Endothelial cell of umbilical vein (primary cell): ENCODE measurements around the gene BID. TPM values are rescaled to one million over a fixed set of nuclear protein-coding genes. Genes with fewer than 3 reads are reported as not detected.

Experiments used
- BruUV-seq: library from RNA; stranded (reverse); fragments of 400-500 nt; replicated peaks from 2 replicates; lab custom pipeline; 2021; lab: Mats Ljungman, UMichigan
- CTCF ChIA-PET: fragments of 300-600, 350-600 bp; sonication (Branson Sonifier 250); formaldehyde crosslinking; loops from one replicate; lab custom pipeline; 2021; ENCODE audit warnings: antibody characterized with exemption, inconsistent platforms; lab: Charles Lee
- POLR2A ChIA-PET: fragments of 300-600, 350-600 bp; sonication (Branson Sonifier 250); formaldehyde crosslinking; loops from one replicate; lab custom pipeline; 2021; ENCODE audit warnings: antibody characterized with exemption, inconsistent platforms; lab: Charles Lee
- DNase-seq: peaks from one replicate; pipeline ENCODE4 v3.0.0-alpha.2; 2011; ENCODE audit warnings: low read depth, low spot score
- FAIRE-seq: peaks from 2 replicates; lab custom pipeline; 2011; peaks lifted over from hg19 to GRCh38; lab: Jason Lieb, UNC
- H2AFZ ChIP-seq: 2 replicates; pipeline ENCODE4 v1.6.0; 2012; ENCODE audit warnings: low read depth, low read length, control low read depth, inconsistent platforms
- H3K27ac ChIP-seq: 2 replicates; pipeline ENCODE4 v1.5.1; 2011; ENCODE audit warnings: low read depth, mild to moderate bottlenecking, control low read depth, low read length, moderate library complexity; ENCODE audit not compliant: insufficient read depth
- H3K27me3 ChIP-seq, 2 experiments: 2 replicates each; pipeline versions ENCODE4 v1.6.0 to v1.6.1; 2011; ENCODE audit warnings: low read length in 2 of 2, mixed read lengths in 1 of 2; ENCODE audit not compliant: control insufficient read depth in 2 of 2, insufficient read depth in 2 of 2
- H3K36me3 ChIP-seq, 2 experiments: 2 replicates in 1 of 2; 3 replicates in 1 of 2; pipeline ENCODE4 v1.5.1; 2011; ENCODE audit warnings: low read length in 2 of 2, mild to moderate bottlenecking in 1 of 2, moderate library complexity in 1 of 2; ENCODE audit not compliant: control insufficient read depth in 2 of 2, insufficient read depth in 2 of 2; ENCODE audit errors: extremely low read depth in 1 of 2
- H3K4me1 ChIP-seq: 3 replicates; pipeline ENCODE4 v1.5.1; 2011; ENCODE audit warnings: mild to moderate bottlenecking, low read length; ENCODE audit not compliant: control insufficient read depth, insufficient read depth; ENCODE audit errors: extremely low read depth
- H3K4me2 ChIP-seq: 2 replicates; pipeline ENCODE4 v1.6.1; 2011; ENCODE audit warnings: low read length, control low read depth, mixed read lengths; ENCODE audit not compliant: insufficient read depth
- H3K4me3 ChIP-seq, 3 experiments: fragments of 200-600 bp in 1 of 3; sonication (generic), shearing (Covaris generic) in 1 of 3; replicated peaks in 1 of 3; 2 replicates each; pipeline ENCODE4 v1.5.1; 2011 to 2016; ENCODE audit warnings: control low read depth in 3 of 3, low read length in 3 of 3, mild to moderate bottlenecking in 2 of 3, inconsistent platforms in 1 of 3, low read depth in 1 of 3, moderate library complexity in 1 of 3; ENCODE audit not compliant: insufficient read depth in 1 of 3
- H3K79me2 ChIP-seq: 2 replicates; pipeline ENCODE4 v1.6.0; 2012; ENCODE audit warnings: low read length, inconsistent platforms; ENCODE audit not compliant: control insufficient read depth, insufficient read depth
- H3K9ac ChIP-seq: replicated peaks from 2 replicates; pipeline ENCODE3; 2011; ENCODE audit warnings: low read length, control low read depth; ENCODE audit not compliant: insufficient read depth; ENCODE audit errors: extremely low read depth
- H3K9me1 ChIP-seq: replicated peaks from 3 replicates; pipeline ENCODE4 v1.6.0; 2011; ENCODE audit warnings: mild to moderate bottlenecking, low read length; ENCODE audit not compliant: control insufficient read depth, insufficient read depth; ENCODE audit errors: extremely low read depth
- H3K9me3 ChIP-seq: replicated peaks from 2 replicates; pipeline ENCODE4 v1.5.1; 2012; ENCODE audit warnings: low read length, inconsistent platforms; ENCODE audit not compliant: control insufficient read depth, insufficient read depth
- H4K20me1 ChIP-seq: replicated peaks from 2 replicates; pipeline ENCODE3; 2011; ENCODE audit warnings: mild to moderate bottlenecking, low read length; ENCODE audit not compliant: control insufficient read depth, insufficient read depth; ENCODE audit errors: extremely low read depth
- EZH2 ChIP-seq: IDR thresholded peaks from 2 replicates; pipeline ENCODE4 v1.6.1; 2012; ENCODE audit warnings: borderline replicate concordance, low read depth, mild to moderate bottlenecking, moderate library complexity, low read length, inconsistent platforms; ENCODE audit not compliant: severe bottlenecking
- FOS ChIP-seq: IDR thresholded peaks from 2 replicates; pipeline ENCODE4 v1.6.1; 2011; ENCODE audit warnings: mild to moderate bottlenecking, low read length, moderate library complexity, borderline replicate concordance; ENCODE audit not compliant: insufficient read depth
- GATA2 ChIP-seq: IDR thresholded peaks from 2 replicates; pipeline ENCODE4 v1.7.0; 2011; ENCODE audit warnings: low read depth, mild to moderate bottlenecking, moderate library complexity, mixed read lengths, low read length; ENCODE audit not compliant: insufficient read length, insufficient read depth
- JUN ChIP-seq: IDR thresholded peaks from 2 replicates; pipeline ENCODE4 v1.6.1; 2011; ENCODE audit warnings: borderline replicate concordance, low read depth; ENCODE audit not compliant: insufficient read length, insufficient read depth
- MYC ChIP-seq: IDR thresholded peaks from one replicate; pipeline ENCODE4 v1.6.1; 2011; ENCODE audit warnings: mild to moderate bottlenecking, low read depth, low read length
- POLR2A ChIP-seq: IDR thresholded peaks from 2 replicates; pipeline ENCODE4 v1.6.1; 2012; ENCODE audit warnings: low read depth, mild to moderate bottlenecking, control low read depth, low read length
- POLR2AphosphoS5 ChIP-seq: IDR thresholded peaks from 2 replicates; pipeline ENCODE4 v1.6.1; 2012; ENCODE audit warnings: low read depth, mild to moderate bottlenecking, control low read depth, low read length, moderate library complexity; ENCODE audit not compliant: insufficient read depth
- dilution Hi-C: fragments of 300-500 bp; cut with MboI; formaldehyde crosslinking; loops from one replicate; pipeline ENCODE4 v1.15.0; 2019; ENCODE audit warnings: low sequenced_read_pairs; ENCODE audit not compliant: extremely low pct_ligation_motif_present
- intact Hi-C: fragments of 100-400 bp; cut with micrococcal nuclease; formaldehyde crosslinking; loops from one replicate; pipeline ENCODE4 v1.10.0; 2022
- polyA plus RNA-seq, 4 experiments: library from polyadenylated mRNA; depleted of rRNA in 3 of 4; stranded (reverse) in 3 of 4; unstranded in 1 of 4; fragments of >200 nt; gene quantifications; 2 replicates each; pipeline versions ENCODE4 v1.2.1 to v1.2.3, GENCODE V29; 2011 to 2012; ENCODE audit warnings: missing spikeins in 1 of 4
- total RNA-seq: library from RNA; stranded (reverse); gene quantifications from 2 replicates; pipeline ENCODE4 v1.2.3, GENCODE V29; 2021
- TF ChIP-seq, protein P1 (sequence below): IDR thresholded peaks from 2 replicates; pipeline ENCODE4 v1.6.1; 2011; ENCODE audit not compliant: insufficient read depth, insufficient read length
- TF ChIP-seq, protein P2 (sequence below), 2 donors: IDR thresholded peaks; 1 replicate in 1 of 2; 2 replicates in 1 of 2; pipeline ENCODE4 v1.5.1; 2011; ENCODE audit warnings: low read length in 2 of 2, mild to moderate bottlenecking in 2 of 2, moderate library complexity in 2 of 2, control low read depth in 1 of 2, inconsistent platforms in 1 of 2, low read depth in 1 of 2; ENCODE audit not compliant: insufficient read depth in 1 of 2; ENCODE audit errors: extremely low read depth in 1 of 2

Gene BID
- total and polyA plus RNA-seq, 2 donors (not counting 3 experiments of a cell fraction or from before 2014, with no cell fraction given) = 39.0 to 119 TPM

DNA sequence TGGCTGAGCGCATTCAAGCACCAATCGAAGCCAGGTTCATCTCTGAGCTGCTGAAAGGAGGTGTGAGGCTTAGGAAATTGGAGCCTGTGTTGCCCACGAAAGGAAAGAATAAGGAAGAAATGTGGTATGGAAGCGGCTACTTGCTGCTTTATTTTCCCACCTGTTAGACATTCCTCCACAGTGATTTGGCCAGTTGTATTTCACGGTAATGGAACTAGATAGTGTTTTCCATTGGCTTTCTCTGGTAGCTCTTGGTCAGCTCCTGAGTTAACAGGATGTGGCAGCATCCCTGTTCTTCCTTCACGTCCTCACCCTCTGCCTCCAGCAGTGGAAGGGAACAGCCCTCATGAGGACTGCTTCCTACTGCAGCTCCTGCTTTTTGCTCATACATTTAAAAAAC lies 44.7 kb downstream of the BID start:
- CTCF ChIA-PET = interaction anchor here (0.7 to 1.0 kb wide), 2 partner anchors 13 to 171 kb away, joined by 3 to 4 read pairs; no protein-coding TSS in a partner anchor
- H3K4me1 ChIP-seq = peaks cover 9% of the 10 kb centered on the region
- no peaks in the 10 kb centered on the region for H3K9me3 ChIP-seq
- no peak overlapping the region for H3K27ac ChIP-seq
- no peak overlapping the region for H3K9ac ChIP-seq
- no peaks in the 10 kb centered on the region for H3K9me1 ChIP-seq
- no peaks in the 10 kb centered on the region for H3K79me2 ChIP-seq
- intact Hi-C loops = no loop called here
- H3K36me3 ChIP-seq = peaks cover 7 to 17% of the 10 kb centered on the region in 2 experiments
- dilution Hi-C loops = no loop called here
- DNase-seq (no peak), FAIRE-seq (no peak)
- POLR2A ChIA-PET = no interaction called here
- BruUV-seq = no TSS peak
- H3K4me3 ChIP-seq = no peak overlapping the region
- H4K20me1 ChIP-seq = peaks cover 3% of the 10 kb centered on the region
- H3K4me2 ChIP-seq = no peak overlapping the region
- no peak overlapping the region for H2AFZ ChIP-seq
- no peaks in the 10 kb centered on the region for H3K27me3 ChIP-seq
- no peak for TF ChIP-seq MYC
- TF ChIP-seq, protein P1, sequence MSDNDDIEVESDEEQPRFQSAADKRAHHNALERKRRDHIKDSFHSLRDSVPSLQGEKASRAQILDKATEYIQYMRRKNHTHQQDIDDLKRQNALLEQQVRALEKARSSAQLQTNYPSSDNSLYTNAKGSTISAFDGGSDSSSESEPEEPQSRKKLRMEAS = no peak
- TF ChIP-seq EZH2 = no peak
- no peak for TF ChIP-seq POLR2A
- no peak for TF ChIP-seq GATA2
- no peak for TF ChIP-seq FOS
- TF ChIP-seq, protein P2, sequence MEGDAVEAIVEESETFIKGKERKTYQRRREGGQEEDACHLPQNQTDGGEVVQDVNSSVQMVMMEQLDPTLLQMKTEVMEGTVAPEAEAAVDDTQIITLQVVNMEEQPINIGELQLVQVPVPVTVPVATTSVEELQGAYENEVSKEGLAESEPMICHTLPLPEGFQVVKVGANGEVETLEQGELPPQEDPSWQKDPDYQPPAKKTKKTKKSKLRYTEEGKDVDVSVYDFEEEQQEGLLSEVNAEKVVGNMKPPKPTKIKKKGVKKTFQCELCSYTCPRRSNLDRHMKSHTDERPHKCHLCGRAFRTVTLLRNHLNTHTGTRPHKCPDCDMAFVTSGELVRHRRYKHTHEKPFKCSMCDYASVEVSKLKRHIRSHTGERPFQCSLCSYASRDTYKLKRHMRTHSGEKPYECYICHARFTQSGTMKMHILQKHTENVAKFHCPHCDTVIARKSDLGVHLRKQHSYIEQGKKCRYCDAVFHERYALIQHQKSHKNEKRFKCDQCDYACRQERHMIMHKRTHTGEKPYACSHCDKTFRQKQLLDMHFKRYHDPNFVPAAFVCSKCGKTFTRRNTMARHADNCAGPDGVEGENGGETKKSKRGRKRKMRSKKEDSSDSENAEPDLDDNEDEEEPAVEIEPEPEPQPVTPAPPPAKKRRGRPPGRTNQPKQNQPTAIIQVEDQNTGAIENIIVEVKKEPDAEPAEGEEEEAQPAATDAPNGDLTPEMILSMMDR (IDR thresholded peaks at IDR 0.05; ENCODE audit: extremely low read depth in 1 of 2, insufficient read depth in 1 of 2, low read depth in 1 of 2, low read length in 2 of 2) = no peak
- TF ChIP-seq POLR2AphosphoS5 = no peak
- TF ChIP-seq JUN = no peak
